Measurements from ENCODE around the gene TTLL10.
"Not testable (repeated sequence)": the region's sequence is repeated elsewhere in the genome, so short reads cannot be mapped to it uniquely, and the experiment has no call there.

TTLL10 gene

GRCh38 chr1:1182491-1183220 lies 9.0 kb downstream of the TTLL10 start:
- H3K9me3 ChIP-seq (ENCODE audit: control insufficient read depth, insufficient read depth, low read length) = no peaks in the 10 kb centered on the region
- H3K27me3 ChIP-seq (ENCODE audit: control insufficient read depth, insufficient read depth, low read length) = no peaks in the 10 kb centered on the region
- H3K4me3 ChIP-seq (ENCODE audit: low read depth, low read length) = no peak overlapping the region
- no peak overlapping the region for H3K9ac ChIP-seq (ENCODE audit: low read depth, low read length)
- no peaks in the 10 kb centered on the region for H3K36me3 ChIP-seq (ENCODE audit: control insufficient read depth, insufficient read depth, low read length)
- no peak overlapping the region for H3K27ac ChIP-seq (ENCODE audit: low read depth, low read length)
- no peaks in the 10 kb centered on the region for H3K4me1 ChIP-seq (ENCODE audit: control insufficient read depth, insufficient read depth, low read length)

- no peak overlapping the region for H3K4me3 ChIP-seq (ENCODE audit: low read depth, low read length)
- H3K27me3 ChIP-seq (ENCODE audit: control insufficient read depth, insufficient read depth, low read length) = no peaks in the 10 kb centered on the region
- no peaks in the 10 kb centered on the region for H3K9me3 ChIP-seq (ENCODE audit: control insufficient read depth, insufficient read depth, low read length)
- H3K36me3 ChIP-seq (ENCODE audit: control insufficient read depth, insufficient read depth, low read length) = no peaks in the 10 kb centered on the region
- H3K27ac ChIP-seq (ENCODE audit: low read depth, low read length) = no peak overlapping the region
- H3K4me1 ChIP-seq (ENCODE audit: control insufficient read depth, insufficient read depth, low read length) = no peaks in the 10 kb centered on the region
- H3K9ac ChIP-seq (ENCODE audit: low read depth, low read length) = no peak overlapping the region
These were observed 9.6 kb downstream of the TTLL10 start for GRCh38 chr1:1183221-1183747.

GRCh38 chr1:1183833-1184775 lies 10.4 kb downstream of the TTLL10 start:
- Histone ChIP-seq H3K4me3 (ENCODE audit: low read depth, low read length) (no peak overlapping the region), H3K9me3 (ENCODE audit: control insufficient read depth, insufficient read depth, low read length) (no peaks in the 10 kb centered on the region), H3K36me3 (ENCODE audit: control insufficient read depth, insufficient read depth, low read length) (no peaks in the 10 kb centered on the region), H3K27me3 (ENCODE audit: control insufficient read depth, insufficient read depth, low read length) (no peaks in the 10 kb centered on the region), H3K27ac (ENCODE audit: low read depth, low read length) (no peak overlapping the region), H3K4me1 (ENCODE audit: control insufficient read depth, insufficient read depth, low read length) (no peaks in the 10 kb centered on the region), H3K9ac (ENCODE audit: low read depth, low read length) (no peak overlapping the region)

- Histone ChIP-seq H3K36me3 (ENCODE audit: control insufficient read depth, insufficient read depth, low read length) (no peaks in the 10 kb centered on the region), H3K9me3 (ENCODE audit: control insufficient read depth, insufficient read depth, low read length) (no peaks in the 10 kb centered on the region), H3K27ac (ENCODE audit: low read depth, low read length) (no peak overlapping the region), H3K4me3 (ENCODE audit: low read depth, low read length) (no peak overlapping the region), H3K4me1 (ENCODE audit: control insufficient read depth, insufficient read depth, low read length) (no peaks in the 10 kb centered on the region), H3K9ac (ENCODE audit: low read depth, low read length) (no peak overlapping the region), H3K27me3 (ENCODE audit: control insufficient read depth, insufficient read depth, low read length) (no peaks in the 10 kb centered on the region)
These were observed 11.6 kb downstream of the TTLL10 start for GRCh38 chr1:1185101-1185765.

GRCh38 chr1:1187938-1188337 lies 14.3 kb downstream of the TTLL10 start:
- H3K27me3 ChIP-seq (ENCODE audit: control insufficient read depth, insufficient read depth, low read length) = no peaks in the 10 kb centered on the region
- no peak overlapping the region for H3K27ac ChIP-seq (ENCODE audit: low read depth, low read length)

GRCh38 chr1:1189111-1189510 lies 15.4 kb downstream of the TTLL10 start:
- Histone ChIP-seq H3K4me1 (ENCODE audit: control insufficient read depth, insufficient read depth, low read length) (no peaks in the 10 kb centered on the region), H3K9me3 (ENCODE audit: control insufficient read depth, insufficient read depth, low read length) (peaks cover 7% of the 10 kb centered on the region; the same call in 1 of the 2 replicates), H3K27ac (ENCODE audit: low read depth, low read length) (no peak overlapping the region), H3K27me3 (ENCODE audit: control insufficient read depth, insufficient read depth, low read length) (no peaks in the 10 kb centered on the region), H3K9ac (ENCODE audit: low read depth, low read length) (no peak overlapping the region), H3K36me3 (ENCODE audit: control insufficient read depth, insufficient read depth, low read length) (no peaks in the 10 kb centered on the region), H3K4me3 (ENCODE audit: low read depth, low read length) (no peak overlapping the region)

More at GRCh38 chr1:1187938-1188337, 14.3 kb downstream of the TTLL10 start:
- Histone ChIP-seq H3K36me3 (ENCODE audit: control insufficient read depth, insufficient read depth, low read length) (no peaks in the 10 kb centered on the region), H3K4me3 (ENCODE audit: low read depth, low read length) (no peak overlapping the region), H3K9me3 (ENCODE audit: control insufficient read depth, insufficient read depth, low read length) (peaks cover 7% of the 10 kb centered on the region; the same call in 1 of the 2 replicates), H3K4me1 (ENCODE audit: control insufficient read depth, insufficient read depth, low read length) (no peaks in the 10 kb centered on the region), H3K9ac (ENCODE audit: low read depth, low read length) (no peak overlapping the region)

- no peak overlapping the region for H3K4me3 ChIP-seq (ENCODE audit: low read depth, low read length)
- H3K9me3 ChIP-seq (ENCODE audit: control insufficient read depth, insufficient read depth, low read length) = peaks cover 7% of the 10 kb centered on the region; the same call in 1 of the 2 replicates
- no peaks in the 10 kb centered on the region for H3K4me1 ChIP-seq (ENCODE audit: control insufficient read depth, insufficient read depth, low read length)
- H3K27ac ChIP-seq (ENCODE audit: low read depth, low read length) = no peak overlapping the region
- H3K36me3 ChIP-seq (ENCODE audit: control insufficient read depth, insufficient read depth, low read length) = no peaks in the 10 kb centered on the region
- no peaks in the 10 kb centered on the region for H3K27me3 ChIP-seq (ENCODE audit: control insufficient read depth, insufficient read depth, low read length)
- no peak overlapping the region for H3K9ac ChIP-seq (ENCODE audit: low read depth, low read length)
These were observed 18.1 kb downstream of the TTLL10 start for GRCh38 chr1:1191734-1192133.

GRCh38 chr1:1194723-1195122 lies 21.0 kb downstream of the TTLL10 start:
- H3K27me3 ChIP-seq (ENCODE audit: control insufficient read depth, insufficient read depth, low read length) = no peaks in the 10 kb centered on the region
- no peaks in the 10 kb centered on the region for H3K36me3 ChIP-seq (ENCODE audit: control insufficient read depth, insufficient read depth, low read length)
- no peak overlapping the region for H3K27ac ChIP-seq (ENCODE audit: low read depth, low read length)
- no peak overlapping the region for H3K4me3 ChIP-seq (ENCODE audit: low read depth, low read length)
- H3K4me1 ChIP-seq (ENCODE audit: control insufficient read depth, insufficient read depth, low read length) = no peaks in the 10 kb centered on the region
- peaks cover 7% of the 10 kb centered on the region; the same call in 1 of the 2 replicates for H3K9me3 ChIP-seq (ENCODE audit: control insufficient read depth, insufficient read depth, low read length)
- H3K9ac ChIP-seq (ENCODE audit: low read depth, low read length) = no peak overlapping the region

- H3K9ac ChIP-seq (ENCODE audit: low read depth, low read length); H3K27me3 ChIP-seq (ENCODE audit: control insufficient read depth, insufficient read depth, low read length); H3K4me3 ChIP-seq (ENCODE audit: low read depth, low read length); H3K27ac ChIP-seq (ENCODE audit: low read depth, low read length); H3K4me1 ChIP-seq (ENCODE audit: control insufficient read depth, insufficient read depth, low read length); H3K9me3 ChIP-seq (ENCODE audit: control insufficient read depth, insufficient read depth, low read length); H3K36me3 ChIP-seq (ENCODE audit: control insufficient read depth, insufficient read depth, low read length): not testable (repeated sequence)
These were observed 22.0 kb downstream of the TTLL10 start for GRCh38 chr1:1195726-1196125.

- H3K9ac ChIP-seq (ENCODE audit: low read depth, low read length) = no peak overlapping the region
- peaks cover 6% of the 10 kb centered on the region; the same call in 1 of the 2 replicates for H3K9me3 ChIP-seq (ENCODE audit: control insufficient read depth, insufficient read depth, low read length)
- no peak overlapping the region for H3K4me3 ChIP-seq (ENCODE audit: low read depth, low read length)
- no peaks in the 10 kb centered on the region for H3K4me1 ChIP-seq (ENCODE audit: control insufficient read depth, insufficient read depth, low read length)
- H3K27me3 ChIP-seq (ENCODE audit: control insufficient read depth, insufficient read depth, low read length) = peaks cover 2% of the 10 kb centered on the region; the same call in 1 of the 2 replicates
- no peak overlapping the region for H3K27ac ChIP-seq (ENCODE audit: low read depth, low read length)
- H3K36me3 ChIP-seq (ENCODE audit: control insufficient read depth, insufficient read depth, low read length) = no peaks in the 10 kb centered on the region
These were observed 22.9 kb downstream of the TTLL10 start for GRCh38 chr1:1196431-1197187.

Measured in HUES48 (cell line).